GM13977 (cell line): ENCODE results near the gene PRR29.
A peak's percentile ranks its signal among the peaks of the same experiment; 100 is the strongest.

Source experiments
- DNase-seq: peaks from one replicate; pipeline ENCODE4 v3.0.0; 2012; ENCODE audit warnings: low spot score
- CTCF ChIP-seq: IDR thresholded peaks from 2 replicates; pipeline ENCODE4 v1.5.1; 2012; ENCODE audit warnings: mild to moderate bottlenecking, control low read depth; ENCODE audit not compliant: insufficient read depth; ENCODE audit errors: extremely low read depth, missing control alignments
- in situ Hi-C: fragments of 300-500 bp; cut with MboI; formaldehyde crosslinking; loops from one replicate; pipeline ENCODE4 v1.12.0; 2022; ENCODE audit warnings: low sequenced_read_pairs, low pct_unique_long_range_greater_than_20kb, mixed read lengths, inconsistent platforms; ENCODE audit not compliant: unreplicated experiment

Gene PRR29

GRCh38 chr17:63963123-63963522, 35.0 kb upstream of the PRR29 start:
- DNase-seq: no peak
- TF ChIP-seq CTCF: no peak
- in situ Hi-C loops: no loop called here

GRCh38 chr17:63966646-63967264, 31.4 kb upstream of the PRR29 start:
- DNase-seq: peak; percentile 54
- no peak for TF ChIP-seq CTCF
- in situ Hi-C loops: no loop called here

- in situ Hi-C loops: no loop called here
- DNase-seq: no peak
- no peak for TF ChIP-seq CTCF
Measured at GRCh38 chr17:63967953-63968352, 30.2 kb upstream of the PRR29 start.

GRCh38 chr17:63969278-63969677, 28.9 kb upstream of the PRR29 start:
- in situ Hi-C loops: no loop called here
- no peak for TF ChIP-seq CTCF
- DNase-seq: no peak

GRCh38 chr17:63972796-63973195, 25.4 kb upstream of the PRR29 start, which contains the start of gene SCN4A:
Gene SCN4A, minus strand, starts transcription at chr17:63972918. Its CDS starts 77 bp downstream, at chr17:63972841.
- no peak for TF ChIP-seq CTCF
- in situ Hi-C loops: no loop called here
- no peak for DNase-seq

- no peak for TF ChIP-seq CTCF
- in situ Hi-C loops: no loop called here
- DNase-seq: no peak
Measured at GRCh38 chr17:63973247-63973646, 24.9 kb upstream of the PRR29 start.
